Left renal cortex interstitium (tissue), 4 donors: ENCODE data around the gene IL10RA. TPM values are rescaled to one million over a fixed set of nuclear protein-coding genes. Genes with fewer than 3 reads are reported as not detected.

ENCODE experiments used
- DNase-seq, 4 donors: peaks; one replicate each; pipeline ENCODE4 v3.0.0-alpha.2; 2013; ENCODE audit warnings: low read depth in 4 of 4, low spot score in 2 of 4, missing footprints in 1 of 4
- polyA plus RNA-seq, 4 donors: library from polyadenylated mRNA; unstranded; fragments of 120-200 nt; gene quantifications; one replicate each; pipeline ENCODE4 v1.2.1, GENCODE V29; 2013; ENCODE audit not compliant: insufficient read length in 4 of 4

The IL10RA gene
- polyA plus RNA-seq, 4 donors = 2.2 to 3.1 (median 2.6) TPM

DNA sequence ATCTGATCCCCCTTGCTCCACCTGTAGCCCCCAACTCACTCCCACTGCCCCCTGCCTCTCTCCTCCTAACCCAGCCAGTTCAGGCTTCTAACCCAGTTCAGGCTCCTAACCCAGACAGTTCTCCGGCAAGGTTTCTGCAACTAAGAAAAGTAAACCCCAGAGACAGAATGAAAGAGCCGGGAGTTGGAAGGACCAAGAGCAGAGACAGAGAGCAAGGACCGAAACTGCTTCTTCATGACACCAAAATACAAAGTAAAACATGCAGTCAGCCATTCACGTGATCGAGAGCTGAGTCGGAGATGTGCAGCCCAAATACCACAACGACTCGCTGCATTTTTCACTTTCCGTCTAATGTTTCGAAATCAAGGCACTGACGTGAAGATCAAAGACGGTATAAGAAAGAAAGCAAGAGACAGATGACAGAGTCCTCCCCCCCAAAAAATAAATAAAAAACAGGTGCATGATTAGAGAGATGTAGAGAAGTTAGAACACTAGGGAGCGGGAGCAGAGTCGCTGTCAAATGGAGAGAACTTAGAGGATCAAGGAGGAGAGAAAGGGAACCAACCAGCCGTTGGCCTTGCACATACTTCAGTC is 884 bp downstream of the IL10RA start:
- no peak for DNase-seq

GRCh38 chr11:117989351-117990102 is 3.3 kb downstream of the IL10RA start:
- no peak for DNase-seq

DNA sequence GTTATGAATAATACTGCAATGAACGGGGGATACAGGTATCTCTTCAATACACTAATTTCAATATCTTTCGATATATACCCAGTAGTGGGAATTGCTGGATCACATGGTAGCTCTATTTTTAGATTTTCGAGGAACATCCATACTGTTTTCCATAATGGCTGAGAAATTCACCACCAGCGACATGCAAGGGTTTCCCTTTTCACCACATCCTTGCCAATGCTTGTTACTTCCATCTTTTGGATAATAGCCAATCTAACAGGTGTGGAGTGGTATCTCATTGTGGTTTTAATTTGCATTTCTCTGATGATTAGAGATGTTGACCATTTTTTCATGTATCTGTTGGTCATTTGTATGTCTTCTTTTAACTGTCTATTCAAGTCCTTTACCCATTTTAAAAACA is 5.9 kb downstream of the IL10RA start:
- DNase-seq = no peak

DNA sequence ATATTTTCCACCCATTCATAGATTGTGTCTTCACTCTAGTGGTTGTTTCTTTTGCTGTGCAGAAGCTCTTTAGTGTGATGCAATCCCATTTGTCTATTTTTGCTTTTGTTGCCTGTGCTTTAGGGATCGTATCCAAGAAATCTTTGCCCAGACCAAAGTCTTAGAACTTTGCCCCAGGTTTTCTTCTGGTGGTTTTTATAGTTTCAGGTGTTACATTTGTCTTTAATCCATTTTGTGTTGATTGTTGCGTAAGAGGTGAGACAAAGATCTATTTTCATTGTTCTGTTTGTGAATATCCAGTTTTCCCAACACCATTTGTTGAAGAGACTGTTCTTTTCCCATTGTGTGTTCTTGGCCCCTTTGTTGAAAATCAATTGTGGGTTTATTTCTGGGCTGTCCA is 6.4 kb downstream of the IL10RA start:
- no peak for DNase-seq

GRCh38 chr11:117993988-117994745 is 8.0 kb downstream of the IL10RA start:
- no peak for DNase-seq

- DNase-seq = no peak
Measured at GRCh38 chr11:117995472-117995871, 9.3 kb downstream of the IL10RA start.

GRCh38 chr11:117996058-117996457 is 9.9 kb downstream of the IL10RA start:
- DNase-seq = no peak

DNA sequence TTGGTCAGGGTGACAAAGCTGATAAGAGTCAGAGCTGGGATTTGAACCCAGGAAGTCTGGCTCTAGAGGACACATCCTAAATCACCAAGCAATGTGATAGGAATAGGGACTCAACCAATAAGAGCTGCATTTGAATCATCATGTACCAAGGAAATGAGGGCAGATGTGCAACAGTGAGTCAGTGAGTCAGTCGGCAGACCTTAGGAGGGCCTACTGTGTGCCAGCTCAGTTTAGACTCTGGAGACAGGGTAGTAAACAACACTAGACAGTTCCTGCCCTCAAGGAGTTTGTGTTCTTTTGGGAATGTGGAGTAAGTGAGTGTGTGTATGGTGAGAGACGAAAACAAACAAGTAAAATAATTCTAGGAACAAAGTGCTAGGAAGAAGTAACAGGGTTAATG is 11.2 kb downstream of the IL10RA start:
- no peak for DNase-seq

- no peak for DNase-seq
Measured at GRCh38 chr11:117997823-117998579, 11.8 kb downstream of the IL10RA start.

- no peak for DNase-seq
Measured at GRCh38 chr11:117998664-117999353, 12.6 kb downstream of the IL10RA start.

DNA sequence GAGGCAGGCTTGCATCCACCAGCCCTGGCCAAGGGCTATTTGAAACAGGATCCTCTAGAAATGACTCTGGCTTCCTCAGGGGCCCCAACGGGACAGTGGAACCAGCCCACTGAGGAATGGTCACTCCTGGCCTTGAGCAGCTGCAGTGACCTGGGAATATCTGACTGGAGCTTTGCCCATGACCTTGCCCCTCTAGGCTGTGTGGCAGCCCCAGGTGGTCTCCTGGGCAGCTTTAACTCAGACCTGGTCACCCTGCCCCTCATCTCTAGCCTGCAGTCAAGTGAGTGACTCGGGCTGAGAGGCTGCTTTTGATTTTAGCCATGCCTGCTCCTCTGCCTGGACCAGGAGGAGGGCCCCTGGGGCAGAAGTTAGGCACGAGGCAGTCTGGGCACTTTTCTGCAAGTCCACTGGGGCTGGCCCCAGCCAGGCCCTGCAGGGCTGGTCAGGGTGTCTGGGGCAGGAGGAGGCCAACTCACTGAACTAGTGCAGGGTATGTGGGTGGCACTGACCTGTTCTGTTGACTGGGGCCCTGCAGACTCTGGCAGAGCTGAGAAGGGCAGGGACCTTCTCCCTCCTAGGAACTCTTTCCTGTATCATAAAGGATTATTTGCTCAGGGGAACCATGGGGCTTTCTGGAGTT is 13.3 kb downstream of the IL10RA start:
- DNase-seq = no peak

DNA sequence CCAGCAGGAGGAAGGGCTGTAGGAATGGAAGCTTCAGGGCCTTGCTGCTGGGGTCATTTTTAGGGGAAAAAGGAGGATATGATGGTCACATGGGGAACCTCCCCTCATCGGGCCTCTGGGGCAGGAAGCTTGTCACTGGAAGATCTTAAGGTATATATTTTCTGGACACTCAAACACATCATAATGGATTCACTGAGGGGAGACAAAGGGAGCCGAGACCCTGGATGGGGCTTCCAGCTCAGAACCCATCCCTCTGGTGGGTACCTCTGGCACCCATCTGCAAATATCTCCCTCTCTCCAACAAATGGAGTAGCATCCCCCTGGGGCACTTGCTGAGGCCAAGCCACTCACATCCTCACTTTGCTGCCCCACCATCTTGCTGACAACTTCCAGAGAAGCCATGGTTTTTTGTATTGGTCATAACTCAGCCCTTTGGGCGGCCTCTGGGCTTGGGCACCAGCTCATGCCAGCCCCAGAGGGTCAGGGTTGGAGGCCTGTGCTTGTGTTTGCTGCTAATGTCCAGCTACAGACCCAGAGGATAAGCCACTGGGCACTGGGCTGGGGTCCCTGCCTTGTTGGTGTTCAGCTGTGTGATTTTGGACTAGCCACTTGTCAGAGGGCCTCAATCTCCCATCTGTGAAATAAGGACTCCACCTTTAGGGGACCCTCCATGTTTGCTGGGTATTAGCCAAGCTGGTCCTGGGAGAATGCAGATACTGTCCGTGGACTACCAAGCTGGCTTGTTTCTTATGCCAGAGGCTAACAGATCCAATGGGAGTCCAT is 14.1 kb downstream of the IL10RA start:
- DNase-seq = no peak

DNA sequence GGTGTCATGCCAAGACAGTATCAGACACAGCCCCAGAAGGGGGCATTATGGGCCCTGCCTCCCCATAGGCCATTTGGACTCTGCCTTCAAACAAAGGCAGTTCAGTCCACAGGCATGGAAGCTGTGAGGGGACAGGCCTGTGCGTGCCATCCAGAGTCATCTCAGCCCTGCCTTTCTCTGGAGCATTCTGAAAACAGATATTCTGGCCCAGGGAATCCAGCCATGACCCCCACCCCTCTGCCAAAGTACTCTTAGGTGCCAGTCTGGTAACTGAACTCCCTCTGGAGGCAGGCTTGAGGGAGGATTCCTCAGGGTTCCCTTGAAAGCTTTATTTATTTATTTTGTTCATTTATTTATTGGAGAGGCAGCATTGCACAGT is 14.6 kb downstream of the IL10RA start:
- no peak for DNase-seq

GRCh38 chr11:118001494-118001971 is 15.3 kb downstream of the IL10RA start:
- DNase-seq = no peak

GRCh38 chr11:118002010-118002540 is 15.9 kb downstream of the IL10RA start:
- DNase-seq = no peak

DNA sequence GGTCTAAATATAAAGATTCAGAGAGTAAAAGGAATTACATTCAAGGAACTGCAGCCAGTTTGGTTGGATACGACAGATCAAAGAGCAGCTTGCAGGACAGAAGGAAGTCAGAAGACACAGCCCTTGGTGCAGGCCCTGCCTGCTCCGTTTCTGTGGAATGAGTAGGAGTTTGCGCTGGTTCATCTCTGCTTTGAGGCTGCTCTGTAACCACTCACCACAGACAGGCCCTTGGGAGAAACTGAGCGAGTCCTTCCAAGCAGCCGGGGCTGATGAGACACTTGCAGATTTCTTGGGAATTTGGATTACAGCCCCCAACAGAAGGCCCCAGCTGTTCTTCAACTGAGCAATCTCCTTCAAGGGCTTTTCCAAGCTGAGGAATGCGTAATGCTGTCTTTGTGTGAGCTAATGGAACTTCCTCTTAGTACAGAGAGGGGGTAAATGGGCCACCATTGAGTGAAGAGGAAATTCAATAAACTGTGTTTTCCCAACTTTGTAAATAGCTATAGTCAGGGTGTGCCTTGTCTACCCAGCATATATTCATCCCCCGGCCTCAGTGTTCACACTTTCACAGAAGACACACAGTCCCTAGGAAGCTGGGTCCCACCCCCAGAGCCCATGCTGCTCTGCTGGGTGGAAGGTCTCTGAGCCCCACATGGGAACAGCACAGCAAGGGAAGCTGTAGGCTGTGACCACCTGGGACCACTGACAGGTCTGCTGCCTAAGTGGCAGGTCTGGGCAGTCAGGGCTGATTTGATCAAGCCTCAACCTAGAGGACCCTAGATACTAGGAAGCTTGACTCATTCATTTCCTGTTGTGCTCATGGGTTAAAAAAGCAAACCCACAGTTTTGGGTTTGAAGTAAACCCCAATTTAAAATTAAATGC is 16.6 kb downstream of the IL10RA start:
- DNase-seq = peak; percentile 28 to 69 (median 49)

DNA sequence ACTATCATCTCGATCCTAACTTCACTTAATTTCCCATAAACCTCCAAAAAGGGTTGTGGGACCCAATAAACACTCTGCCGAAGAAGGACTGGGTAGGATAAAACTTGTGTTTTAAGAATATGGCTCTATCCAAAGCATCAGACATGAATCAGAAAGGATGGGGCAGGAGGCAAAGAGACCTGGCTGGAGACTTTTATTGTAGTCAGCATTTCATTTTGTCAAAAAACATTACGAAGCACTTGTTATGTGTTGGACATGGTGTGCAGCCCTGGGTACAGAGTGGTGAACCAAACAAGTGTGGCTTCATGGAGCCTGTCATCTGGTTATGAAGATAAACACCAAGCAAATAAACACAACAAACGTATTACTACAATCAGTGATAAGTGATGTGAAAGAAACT is 17.3 kb downstream of the IL10RA start:
- no peak for DNase-seq
